DOHH2 (cell line): ENCODE data around the gene CCDC91.

ENCODE experiments used
- H3F3A ChIP-seq: fragments of 200-600 bp; sonication (generic), shearing (Covaris generic); 2 replicates; pipeline ENCODE4 v1.6.0; 2016; ENCODE audit warnings: antibody characterized with exemption, mild to moderate bottlenecking; ENCODE audit not compliant: control insufficient read depth, insufficient read depth
- H3K27ac ChIP-seq: fragments of 200-600 bp; sonication (generic); 2 replicates; pipeline ENCODE4 v1.5.1; 2014; ENCODE audit warnings: low read depth, mild to moderate bottlenecking, low read length, moderate library complexity
- H3K27me3 ChIP-seq: fragments of 200-600 bp; sonication (generic); 2 replicates; pipeline ENCODE4 v1.6.1; 2014; ENCODE audit warnings: mild to moderate bottlenecking, low read length, mixed read lengths; ENCODE audit not compliant: control insufficient read depth
- H3K36me3 ChIP-seq: fragments of 200-600 bp; sonication (generic); 2 replicates; pipeline ENCODE4 v1.6.1; 2014; ENCODE audit warnings: mild to moderate bottlenecking, low read length, moderate library complexity, mixed read lengths; ENCODE audit not compliant: control insufficient read depth
- H3K4me1 ChIP-seq: fragments of 200-600 bp; sonication (generic); 2 replicates; pipeline ENCODE4 v1.6.1; 2014; ENCODE audit warnings: mild to moderate bottlenecking, low read length, mixed read lengths; ENCODE audit not compliant: control insufficient read depth
- H3K4me2 ChIP-seq: fragments of 200-600 bp; sonication (generic); 2 replicates; pipeline ENCODE4 v1.6.0; 2014; ENCODE audit warnings: mild to moderate bottlenecking, low read length, moderate library complexity
- H3K4me3 ChIP-seq: fragments of 200-600 bp; sonication (generic); 2 replicates; pipeline ENCODE4 v1.5.1; 2014; ENCODE audit warnings: mild to moderate bottlenecking, low read length, mixed read lengths
- H3K79me2 ChIP-seq: fragments of 200-600 bp; sonication (generic); 2 replicates; pipeline ENCODE4 v1.6.1; 2014; ENCODE audit warnings: mild to moderate bottlenecking, low read length, mixed read lengths; ENCODE audit not compliant: control insufficient read depth
- H3K9me2 ChIP-seq: fragments of 200-600 bp; sonication (generic); replicated peaks from 2 replicates; pipeline ENCODE4 v1.6.1; 2014; ENCODE audit warnings: mild to moderate bottlenecking, low read length, mixed read lengths; ENCODE audit not compliant: control insufficient read depth
- H3K9me3 ChIP-seq: fragments of 200-600 bp; sonication (generic); 2 replicates; pipeline ENCODE4 v1.6.1; 2014; ENCODE audit warnings: antibody characterized with exemption, low read length, mixed read lengths; ENCODE audit not compliant: control insufficient read depth, insufficient read depth
- H4K20me1 ChIP-seq: fragments of 200-600 bp; sonication (generic); 2 replicates; pipeline ENCODE4 v1.6.0; 2014; ENCODE audit warnings: low read depth, mild to moderate bottlenecking, antibody characterized with exemption, low read length, moderate library complexity; ENCODE audit not compliant: control insufficient read depth, insufficient read depth
- CTCF ChIP-seq: fragments of 200-600 bp; sonication (generic); IDR thresholded peaks from one replicate; pipeline ENCODE4 v1.5.1; 2014; ENCODE audit warnings: antibody characterized with exemption, mild to moderate bottlenecking, low read depth, low read length; ENCODE audit not compliant: poor library complexity, severe bottlenecking
- EZH2phosphoT487 ChIP-seq: fragments of 200-600 bp; sonication (generic); IDR thresholded peaks from 2 replicates; pipeline ENCODE4 v1.6.1; 2017; ENCODE audit warnings: borderline replicate concordance, mild to moderate bottlenecking, antibody characterized with exemption, low read length, moderate library complexity, mixed read lengths

The CCDC91 gene

GRCh38 chr12:28171356-28172060 is 18.7 kb upstream of the CCDC91 start:
- Histone ChIP-seq H3K79me2 (no peaks in the 10 kb centered on the region), H3K4me3 (no peak overlapping the region), H3K27me3 (no peaks in the 10 kb centered on the region), H3K9me3 (no peaks in the 10 kb centered on the region), H3F3A (no peaks in the 10 kb centered on the region), H3K36me3 (no peaks in the 10 kb centered on the region), H4K20me1 (no peaks in the 10 kb centered on the region), H3K27ac (no peak overlapping the region), H3K9me2 (no peaks in the 10 kb centered on the region), H3K4me1 (no peaks in the 10 kb centered on the region), H3K4me2 (no peak overlapping the region)
- TF ChIP-seq CTCF (no peak), EZH2phosphoT487 (no peak)

- Histone ChIP-seq H3K27me3 (no peaks in the 10 kb centered on the region), H3F3A (no peaks in the 10 kb centered on the region), H3K27ac (no peak overlapping the region), H3K36me3 (no peaks in the 10 kb centered on the region), H3K4me2 (no peak overlapping the region), H3K4me1 (no peaks in the 10 kb centered on the region), H3K79me2 (no peaks in the 10 kb centered on the region), H3K4me3 (no peak overlapping the region), H4K20me1 (no peaks in the 10 kb centered on the region), H3K9me2 (no peaks in the 10 kb centered on the region), H3K9me3 (no peaks in the 10 kb centered on the region)
- no peak for TF ChIP-seq EZH2phosphoT487
- peak; percentile 70 for TF ChIP-seq CTCF
These were observed 17.7 kb upstream of the CCDC91 start for GRCh38 chr12:28172434-28173030.

- Histone ChIP-seq H3K27me3 (no peaks in the 10 kb centered on the region), H4K20me1 (no peaks in the 10 kb centered on the region), H3K4me2 (no peak overlapping the region), H3F3A (no peaks in the 10 kb centered on the region), H3K79me2 (no peaks in the 10 kb centered on the region), H3K4me1 (no peaks in the 10 kb centered on the region), H3K9me2 (no peaks in the 10 kb centered on the region), H3K27ac (no peak overlapping the region), H3K36me3 (no peaks in the 10 kb centered on the region), H3K9me3 (no peaks in the 10 kb centered on the region), H3K4me3 (no peak overlapping the region)
- TF ChIP-seq EZH2phosphoT487 (no peak), CTCF (no peak)
These were observed 16.8 kb upstream of the CCDC91 start for GRCh38 chr12:28173440-28173839.
